HEK293 (cell line): ENCODE measurements around the gene SMAD7.

Experiments
- CTCF ChIA-PET: fragments of 350-600 bp; formaldehyde crosslinking; extraction: SDS; loops from one replicate; lab custom pipeline; 2021; ENCODE audit warnings: antibody characterized with exemption; lab: Yijun Ruan, JAX
- POLR2A ChIA-PET: fragments of 300-600 bp; formaldehyde crosslinking; extraction: SDS; loops from one replicate; lab custom pipeline; 2020; ENCODE audit warnings: antibody characterized with exemption, inconsistent platforms; lab: Yijun Ruan, JAX
- H3K27ac ChIP-seq: fragments of 200-500 bp; sonication (Bioruptor generic); 2 replicates; pipeline ENCODE4 v1.5.1; 2014; ENCODE audit warnings: low read depth, low read length, control low read depth, inconsistent platforms; ENCODE audit errors: extremely low read depth
- H3K36me3 ChIP-seq, 2 experiments: fragments of 200-500 bp in 1 of 2; sonication (Bioruptor generic) in 1 of 2; 1 replicate in 1 of 2; 2 replicates in 1 of 2; pipeline ENCODE4 v1.5.1; 2014 to 2017; ENCODE audit warnings: inconsistent platforms in 2 of 2, low read length in 2 of 2; ENCODE audit not compliant: control insufficient read depth in 2 of 2, insufficient read depth in 1 of 2
- H3K4me1 ChIP-seq: fragments of 200-500 bp; sonication (Bioruptor generic); 2 replicates; pipeline ENCODE4 v1.5.1; 2014; ENCODE audit warnings: mild to moderate bottlenecking, low read length, inconsistent platforms; ENCODE audit not compliant: control insufficient read depth, insufficient read depth
- H3K4me3 ChIP-seq: 2 replicates; pipeline ENCODE4 v1.5.1; 2011; ENCODE audit warnings: low read depth, mild to moderate bottlenecking, control low read depth, low read length, moderate library complexity
- H3K9me3 ChIP-seq: fragments of 200-500 bp; sonication (Bioruptor generic); 2 replicates; pipeline ENCODE4 v1.5.1; 2014; ENCODE audit warnings: low read depth, low read length, inconsistent platforms; ENCODE audit not compliant: control insufficient read depth, insufficient read depth
- CTCF ChIP-seq: fragments of 450-650 bp; formaldehyde crosslinking; IDR thresholded peaks from 2 replicates; pipeline ENCODE4 v1.5.1; 2016; ENCODE audit warnings: missing biosample characterization, missing genetic modification characterization
- KLF9 ChIP-seq: fragments of 450-650 bp; formaldehyde crosslinking; IDR thresholded peaks from 2 replicates; pipeline ENCODE4 v1.5.1; 2016; ENCODE audit warnings: missing biosample characterization, missing genetic modification characterization, low read depth
- PRDM1 ChIP-seq: fragments of 450-650 bp; formaldehyde crosslinking; IDR thresholded peaks from 2 replicates; pipeline ENCODE4; 2016; ENCODE audit warnings: missing biosample characterization, missing genetic modification characterization
- ZBTB6 ChIP-seq: fragments of 450-650 bp; formaldehyde crosslinking; IDR thresholded peaks from 2 replicates; pipeline ENCODE4 v1.5.1; 2017; ENCODE audit warnings: missing biosample characterization, missing genetic modification characterization
- ZNF121 ChIP-seq: fragments of 450-650 bp; formaldehyde crosslinking; IDR thresholded peaks from 2 replicates; pipeline ENCODE4 v1.5.1; 2016; ENCODE audit warnings: missing biosample characterization, missing genetic modification characterization
- ZNF174 ChIP-seq: fragments of 450-650 bp; formaldehyde crosslinking; IDR thresholded peaks from 2 replicates; pipeline ENCODE4 v1.5.0; 2017; ENCODE audit warnings: missing biosample characterization, mild to moderate bottlenecking, missing genetic modification characterization
- ZNF19 ChIP-seq: fragments of 450-650 bp; formaldehyde crosslinking; IDR thresholded peaks from 2 replicates; pipeline ENCODE4; 2016; ENCODE audit warnings: missing biosample characterization, missing genetic modification characterization, low read depth
- ZNF26 ChIP-seq: fragments of 450-650 bp; formaldehyde crosslinking; IDR thresholded peaks from 2 replicates; pipeline ENCODE4 v1.5.1; 2016; ENCODE audit warnings: missing biosample characterization, missing genetic modification characterization
- ZNF280D ChIP-seq: fragments of 450-650 bp; formaldehyde crosslinking; IDR thresholded peaks from 2 replicates; pipeline ENCODE4 v1.5.1; 2016; ENCODE audit warnings: missing biosample characterization, missing genetic modification characterization
- ZNF501 ChIP-seq: fragments of 450-650 bp; formaldehyde crosslinking; IDR thresholded peaks from 2 replicates; pipeline ENCODE4 v1.5.1; 2016; ENCODE audit warnings: missing biosample characterization, missing genetic modification characterization
- ZNF514 ChIP-seq: fragments of 450-650 bp; formaldehyde crosslinking; IDR thresholded peaks from 2 replicates; pipeline ENCODE4 v1.5.1; 2016; ENCODE audit warnings: missing biosample characterization, missing genetic modification characterization
- ZNF555 ChIP-seq: fragments of 450-650 bp; formaldehyde crosslinking; conservative IDR thresholded peaks from 2 replicates; pipeline ENCODE4 v1.5.1; 2017; ENCODE audit warnings: missing biosample characterization, mild to moderate bottlenecking, missing genetic modification characterization, inconsistent platforms
- ZNF571 ChIP-seq: fragments of 450-650 bp; formaldehyde crosslinking; IDR thresholded peaks from 2 replicates; pipeline ENCODE4 v1.5.0; 2017; ENCODE audit warnings: missing biosample characterization, missing genetic modification characterization
- ZNF596 ChIP-seq: fragments of 450-650 bp; IDR thresholded peaks from 2 replicates; pipeline ENCODE4 v1.5.0; 2018; ENCODE audit warnings: missing biosample characterization, mild to moderate bottlenecking, missing genetic modification characterization, moderate library complexity
- ZNF654 ChIP-seq: fragments of 450-650 bp; formaldehyde crosslinking; IDR thresholded peaks from 2 replicates; pipeline ENCODE4 v1.5.1; 2016; ENCODE audit warnings: low read depth, missing biosample characterization, missing genetic modification characterization

The SMAD7 gene

GRCh38 chr18:48957616-48958015 is 6.9 kb upstream of the SMAD7 start:
- POLR2A ChIA-PET, result interaction anchor here (0.8 kb wide), 1 partner anchor 16 kb away, joined by 3 read pairs; no protein-coding TSS in a partner anchor
- Histone ChIP-seq H3K4me3 (no peak overlapping the region), H3K27ac (no peak overlapping the region), H3K9me3 (no peaks in the 10 kb centered on the region), H3K4me1 (peaks cover 28% of the 10 kb centered on the region), H3K36me3 (no peaks in the 10 kb centered on the region)
- CTCF ChIA-PET, result interaction anchor here (0.6 to 0.7 kb wide), 2 partner anchors 14 to 312 kb away, joined by 4 to 5 read pairs; no protein-coding TSS in a partner anchor
- TF ChIP-seq ZBTB6 (tag by site-specific recombination) (no peak), ZNF571 (tag by site-specific recombination) (no peak), ZNF174 (tag by site-specific recombination) (no peak), CTCF (tag by site-specific recombination) (no peak), ZNF501 (no peak), KLF9 (tag by site-specific recombination) (no peak), ZNF26 (tag by site-specific recombination) (no peak), ZNF555 (tag by site-specific recombination) (no peak), ZNF280D (tag by site-specific recombination) (no peak), ZNF654 (tag by site-specific recombination) (no peak)

GRCh38 chr18:48957136-48957535 is 6.4 kb upstream of the SMAD7 start:
- TF ChIP-seq ZNF19, result no peak
- peak; percentile 12; the same call in 1 of the 2 replicates for TF ChIP-seq ZNF121
- ChIA-PET POLR2A (no interaction called here), CTCF (no interaction called here)
- Histone ChIP-seq H3K36me3 (no peaks in the 10 kb centered on the region), H3K4me3 (no peak overlapping the region), H3K27ac (no peak overlapping the region), H3K4me1 (peaks cover 28% of the 10 kb centered on the region), H3K9me3 (no peaks in the 10 kb centered on the region)

- POLR2A ChIA-PET, result interaction anchor here (1.5 kb wide), 1 partner anchor 42 kb away, joined by 8 read pairs; no protein-coding TSS in a partner anchor
These were observed 5.6 kb upstream of the SMAD7 start for GRCh38 chr18:48956356-48956755.

More at GRCh38 chr18:48956356-48956755, 5.6 kb upstream of the SMAD7 start:
- H3K27ac ChIP-seq, result 0 out of 2 replicates have a peak overlapping the region, but pooled peaks have one; percentile 16
- H3K4me1 ChIP-seq, result peaks cover 28% of the 10 kb centered on the region
- TF ChIP-seq ZNF596 (tag by site-specific recombination) (no peak), PRDM1 (tag by site-specific recombination) (0 out of 2 replicates have a peak, but pooled peaks have one; percentile 1), ZBTB6 (tag by site-specific recombination) (no peak), ZNF514 (tag by site-specific recombination) (no peak)
- TF ChIP-seq, all 188 proteins: peak for 1
- CTCF ChIA-PET, result interaction anchor here (0.6 to 1.0 kb wide), 4 partner anchors 86 to 827 kb away, joined by 3 to 5 read pairs (median 3); no protein-coding TSS in a partner anchor
- no peak overlapping the region for H3K4me3 ChIP-seq
- no peaks in the 10 kb centered on the region for H3K9me3 ChIP-seq
- H3K36me3 ChIP-seq, result no peaks in the 10 kb centered on the region
